Measurements from ENCODE around the gene RAB12.

GRCh38 chr18:8619041-8619440 lies 9.8 kb downstream of the RAB12 start:
- TF ChIP-seq CTCF (IDR thresholded peaks at IDR 0.05) (no peak), POLR2A (IDR thresholded peaks at IDR 0.05) (no peak)
